B cell (primary cell): ENCODE results near the gene CHD6. TPM values are rescaled to one million over a fixed set of nuclear protein-coding genes. Genes with fewer than 3 reads are reported as not detected.

Experiments used
- ATAC-seq: fragments of 200-7000 bp; cut with Tn5 transposase; one replicate; pipeline ENCODE4 v1.10.0; 2021; ENCODE audit warnings: low read depth, mild to moderate bottlenecking, moderate number of reproducible peaks, moderate library complexity
- CTCF ChIA-PET: fragments of 350-600 bp; sonication (Branson Sonifier 250); formaldehyde crosslinking; loops from one replicate; lab custom pipeline; 2021; ENCODE audit warnings: antibody characterized with exemption, inconsistent platforms; lab: Charles Lee
- POLR2A ChIA-PET: fragments of 350-600 bp; sonication (Branson Sonifier 250); formaldehyde crosslinking; loops from one replicate; lab custom pipeline; 2021; ENCODE audit warnings: antibody characterized with exemption; lab: Charles Lee
- DNase-seq: peaks from one replicate; pipeline ENCODE4 v3.0.0; 2013
- H2AFZ ChIP-seq: 2 replicates; pipeline ENCODE4 v1.6.1; 2012; ENCODE audit warnings: mild to moderate bottlenecking, low read depth, low read length; ENCODE audit not compliant: insufficient read depth, poor library complexity, severe bottlenecking
- H3K27ac ChIP-seq, 2 donors: 1 replicate in 1 of 2; 2 replicates in 1 of 2; pipeline ENCODE4 v1.5.1; 2012 to 2013; ENCODE audit warnings: low read length in 2 of 2, mild to moderate bottlenecking in 2 of 2, moderate library complexity in 1 of 2
- H3K27me3 ChIP-seq, 4 experiments: fragments of 200-600 bp in 1 of 4; sonication (generic) in 1 of 4; replicated peaks in 1 of 4; 1 replicate in 2 of 4; 2 replicates in 2 of 4; pipeline versions ENCODE4 v1.6.1 to v1.7.0; 2013 to 2016; ENCODE audit warnings: low read length in 3 of 4, mild to moderate bottlenecking in 2 of 4, mixed read lengths in 1 of 4, moderate library complexity in 1 of 4; ENCODE audit not compliant: insufficient read depth in 4 of 4, control insufficient read depth in 3 of 4; ENCODE audit errors: control extremely low read depth in 1 of 4
- H3K36me3 ChIP-seq, 2 experiments: replicated peaks in 1 of 2; 1 replicate in 1 of 2; 2 replicates in 1 of 2; pipeline versions ENCODE4 v1.6.1 to v1.7.1; 2013; ENCODE audit warnings: low read length in 1 of 2; ENCODE audit not compliant: insufficient read depth in 2 of 2, control insufficient read depth in 1 of 2; ENCODE audit errors: control extremely low read depth in 1 of 2, extremely low read depth in 1 of 2
- H3K4me1 ChIP-seq, 2 donors: fragments of 200-600 bp in 1 of 2; sonication (generic) in 1 of 2; 1 replicate in 1 of 2; 2 replicates in 1 of 2; pipeline versions ENCODE4 v1.5.1 to v1.6.1; 2013 to 2017; ENCODE audit warnings: low read length in 2 of 2; ENCODE audit not compliant: control insufficient read depth in 2 of 2, insufficient read depth in 2 of 2
- H3K4me2 ChIP-seq: replicated peaks from 2 replicates; pipeline ENCODE3; 2012; ENCODE audit warnings: mild to moderate bottlenecking, low read depth, low read length; ENCODE audit not compliant: poor library complexity, severe bottlenecking
- H3K4me3 ChIP-seq, 5 experiments: fragments of 200-600 bp in 1 of 5; sonication (generic) in 1 of 5; 1 replicate in 3 of 5; 2 replicates in 2 of 5; pipeline versions ENCODE4 v1.5.1 to v1.7.0; 2011 to 2016; ENCODE audit warnings: low read length in 4 of 5, mild to moderate bottlenecking in 4 of 5, low read depth in 2 of 5, control low read depth in 1 of 5, moderate library complexity in 1 of 5; ENCODE audit not compliant: insufficient read depth in 1 of 5; ENCODE audit errors: control extremely low read depth in 1 of 5, extremely low read depth in 1 of 5
- H3K79me2 ChIP-seq: fragments of 200-600 bp; sonication (generic); one replicate; pipeline ENCODE4 v1.6.0; 2016; ENCODE audit warnings: low read length; ENCODE audit not compliant: control insufficient read depth, insufficient read depth
- H3K9ac ChIP-seq: fragments of 200-600 bp; sonication (generic); 2 replicates; pipeline ENCODE4 v1.6.1; 2017; ENCODE audit warnings: mild to moderate bottlenecking, low read length, moderate library complexity
- H3K9me3 ChIP-seq, 3 donors: one replicate each; pipeline versions ENCODE4 v1.6.1 to v1.7.1; 2013; ENCODE audit warnings: low read length in 2 of 3; ENCODE audit not compliant: control insufficient read depth in 2 of 3, insufficient read depth in 1 of 3; ENCODE audit errors: control extremely low read depth in 1 of 3
- H4K20me1 ChIP-seq: 2 replicates; pipeline ENCODE4 v1.6.0; 2012; ENCODE audit warnings: mild to moderate bottlenecking, low read length; ENCODE audit not compliant: insufficient read depth, control insufficient read depth, poor library complexity, severe bottlenecking
- H3K27ac Mint-ChIP-seq: one replicate; pipeline ENCODE4 v1.8.0; 2021; ENCODE audit warnings: mixed read lengths
- H3K27me3 Mint-ChIP-seq: one replicate; pipeline ENCODE4 v1.8.0; 2021; ENCODE audit warnings: mixed read lengths
- H3K4me1 Mint-ChIP-seq: one replicate; pipeline ENCODE4 v1.8.0; 2021; ENCODE audit warnings: mixed read lengths
- H3K4me3 Mint-ChIP-seq: one replicate; pipeline ENCODE4 v1.8.0; 2021; ENCODE audit warnings: mixed read lengths
- H3K9me3 Mint-ChIP-seq: one replicate; pipeline ENCODE4 v1.8.0; 2022; ENCODE audit warnings: mixed read lengths; ENCODE audit not compliant: insufficient read depth
- CTCF ChIP-seq: fragments of 200-600 bp; IDR thresholded peaks from one replicate; pipeline ENCODE4 v1.8.0; 2022; ENCODE audit warnings: antibody characterized with exemption, mild to moderate bottlenecking
- EZH2 ChIP-seq: IDR thresholded peaks from 2 replicates; pipeline ENCODE4 v1.6.1; 2012; ENCODE audit warnings: borderline replicate concordance, low read depth, mild to moderate bottlenecking, moderate library complexity, low read length; ENCODE audit not compliant: insufficient read depth, poor library complexity, severe bottlenecking
- WGBS: methylation state at CpG from one replicate; pipeline ENCODE4 v1.1.5; 2013; ENCODE audit warnings: missing lambda C conversion rate; ENCODE audit not compliant: insufficient coverage; 5-methylcytosine and 5-hydroxymethylcytosine counted together
- intact Hi-C: fragments of 100-400 bp; cut with micrococcal nuclease; formaldehyde crosslinking; loops from one replicate; pipeline ENCODE4 v1.10.0; 2022
- polyA plus RNA-seq: library from polyadenylated mRNA; depleted of rRNA; stranded (reverse); fragments of >200 nt; gene quantifications from 2 replicates; pipeline ENCODE4 v1.2.3, GENCODE V29; 2012
- total RNA-seq, 2 donors: library from RNA; stranded (reverse); fragments of 120-200 nt in 1 of 2; gene quantifications; 1 replicate in 1 of 2; 2 replicates in 1 of 2; pipeline versions ENCODE4 v1.2.3 to v1.2.4, GENCODE V29; 2013 to 2022

CHD6 gene
- total and polyA plus RNA-seq, 2 donors (not counting 1 experiment from before 2014, with no cell fraction given): 10.3 to 117 TPM

GRCh38 chr20:41649489-41649888 lies 31.3 kb upstream of the CHD6 start:
- WGBS: 90% methylated on average over 3 of the region's 3 CpGs
- ChIA-PET CTCF (no interaction called here), POLR2A (no interaction called here)
- DNase-seq (no peak), ATAC-seq (no peak)
- no peak overlapping the region for H2AFZ ChIP-seq
- no peaks in the 10 kb centered on the region for H3K9me3 ChIP-seq
- no peaks in the 10 kb centered on the region for H3K36me3 ChIP-seq
- H4K20me1 ChIP-seq: no peaks in the 10 kb centered on the region
- Mint-ChIP-seq H3K27me3 (peaks cover 30% of the 10 kb centered on the region), H3K27ac (no peak overlapping the region), H3K4me1 (no peaks in the 10 kb centered on the region), H3K4me3 (no peak overlapping the region), H3K9me3 (no peaks in the 10 kb centered on the region)
- no peak overlapping the region for H3K27ac ChIP-seq
- no peak overlapping the region for H3K9ac ChIP-seq
- intact Hi-C loops: no loop called here
- H3K4me3 ChIP-seq: no peak overlapping the region
- no peaks in the 10 kb centered on the region for H3K79me2 ChIP-seq
- TF ChIP-seq EZH2 (no peak), CTCF (no peak)
- H3K4me1 ChIP-seq: no peaks in the 10 kb centered on the region
- peaks cover 0 to 3% (median 0%) of the 10 kb centered on the region in 4 experiments for H3K27me3 ChIP-seq
- no peak overlapping the region for H3K4me2 ChIP-seq

- WGBS: 83% methylated on average over 2 of the region's 3 CpGs
- ChIA-PET CTCF (no interaction called here), POLR2A (no interaction called here)
- TF ChIP-seq EZH2: no peak
- TF ChIP-seq CTCF: no peak
- Histone ChIP-seq H3K4me3 (no peak overlapping the region), H3K9me3 (no peaks in the 10 kb centered on the region), H3K27ac (no peak overlapping the region), H3K79me2 (no peaks in the 10 kb centered on the region), H3K4me1 (no peaks in the 10 kb centered on the region), H4K20me1 (no peaks in the 10 kb centered on the region), H3K27me3 (peaks cover 0 to 9% (median 1%) of the 10 kb centered on the region in 4 experiments), H3K36me3 (no peaks in the 10 kb centered on the region), H3K9ac (no peak overlapping the region), H3K4me2 (no peak overlapping the region), H2AFZ (no peak overlapping the region)
- Mint-ChIP-seq H3K27me3 (peaks cover 37% of the 10 kb centered on the region), H3K27ac (no peak overlapping the region), H3K4me3 (no peak overlapping the region), H3K4me1 (no peaks in the 10 kb centered on the region), H3K9me3 (no peaks in the 10 kb centered on the region)
- intact Hi-C loops: no loop called here
- DNase-seq (no peak), ATAC-seq (no peak)
These were observed 27.2 kb upstream of the CHD6 start for GRCh38 chr20:41645372-41645771.
